Kidney (tissue), 14 donors: Measurements from ENCODE around the gene TAB2. TPM values are rescaled to one million over a fixed set of nuclear protein-coding genes. Genes with fewer than 3 reads are reported as not detected.

Source experiments
- DNase-seq, 5 donors: peaks; one replicate each; pipeline ENCODE4 v3.0.0-alpha.2; 2013 to 2020
- FAIRE-seq: peaks from 2 replicates; lab custom pipeline; 2012; peaks lifted over from hg19 to GRCh38; lab: Jason Lieb, UNC
- H3K27ac ChIP-seq, 2 donors: one replicate each; pipeline ENCODE4 v1.7.0; 2013; ENCODE audit warnings: low read depth in 2 of 2, low read length in 2 of 2, inconsistent platforms in 1 of 2
- H3K27me3 ChIP-seq: one replicate; pipeline ENCODE4 v1.7.1; 2013; ENCODE audit warnings: low read length, inconsistent platforms; ENCODE audit not compliant: control insufficient read depth, insufficient read depth
- H3K36me3 ChIP-seq, 3 donors: one replicate each; pipeline versions ENCODE4 v1.7.0 to v1.7.1; 2013; ENCODE audit warnings: low read length in 3 of 3, control low read depth in 1 of 3, inconsistent platforms in 1 of 3; ENCODE audit not compliant: insufficient read depth in 3 of 3, control insufficient read depth in 2 of 3
- H3K4me1 ChIP-seq, 3 donors: one replicate each; pipeline versions ENCODE4 v1.7.0 to v1.7.1; 2013; ENCODE audit warnings: low read length in 3 of 3, inconsistent platforms in 1 of 3, low read depth in 1 of 3; ENCODE audit not compliant: control insufficient read depth in 2 of 3, insufficient read depth in 2 of 3
- H3K4me3 ChIP-seq, 3 donors: one replicate each; pipeline versions ENCODE4 v1.7.0 to v1.8.1; 2013; ENCODE audit warnings: low read length in 3 of 3, control low read depth in 1 of 3, inconsistent platforms in 1 of 3
- H3K9ac ChIP-seq, 3 donors: one replicate each; pipeline versions ENCODE4 v1.7.0 to v1.7.1; 2013; ENCODE audit warnings: low read length in 3 of 3, control low read depth in 1 of 3, inconsistent platforms in 1 of 3
- H3K9me3 ChIP-seq, 3 donors: one replicate each; pipeline versions ENCODE4 v1.7.0 to v1.7.1; 2013; ENCODE audit warnings: low read length in 3 of 3, control low read depth in 1 of 3, inconsistent platforms in 1 of 3; ENCODE audit not compliant: control insufficient read depth in 2 of 3, insufficient read depth in 1 of 3
- intact Hi-C: fragments of 100-400 bp; cut with DNase I; formaldehyde crosslinking; loops from one replicate; pipeline ENCODE4 v1.11.1; 2022
- polyA plus RNA-seq: library from polyadenylated mRNA; stranded (reverse); fragments of 350-450 nt; fragmentation: Illumina TruSeq; extraction: RNeasy Lipid Tissue Mini Kit (QIAGEN cat#74804); gene quantifications from one replicate; pipeline ENCODE4 v1.2.3, GENCODE V29; 2014; ENCODE audit warnings: low read depth, low replicate concordance; ENCODE audit not compliant: insufficient read depth
- total RNA-seq: library from RNA; stranded (reverse); fragmentation: NEBNext Ultra II Directional; extraction: Animal tissue kit (Norgen Biotek cat#: 25700); gene quantifications from one replicate; pipeline ENCODE4 v1.2.1, GENCODE V29; 2021
- TF ChIP-seq, protein P1 (sequence below): IDR thresholded peaks from 3 replicates; pipeline ENCODE4 v1.5.1; 2012; ENCODE audit warnings: mild to moderate bottlenecking, moderate library complexity, borderline replicate concordance; ENCODE audit not compliant: insufficient read depth; ENCODE audit errors: extremely low read depth
- donor health status: control.
- donor health status: control.
- donor health status: control.
- donor health status: control.
- donor health status: control.
- donor health status: DM: yes; HTN: yes; CAD: no.
- donor health status: Normal renal cell carcinoma (clear cell type).

TAB2 gene
- total and polyA plus RNA-seq, 2 donors from 2014 or later, result 23.2 to 50.1 TPM

DNA sequence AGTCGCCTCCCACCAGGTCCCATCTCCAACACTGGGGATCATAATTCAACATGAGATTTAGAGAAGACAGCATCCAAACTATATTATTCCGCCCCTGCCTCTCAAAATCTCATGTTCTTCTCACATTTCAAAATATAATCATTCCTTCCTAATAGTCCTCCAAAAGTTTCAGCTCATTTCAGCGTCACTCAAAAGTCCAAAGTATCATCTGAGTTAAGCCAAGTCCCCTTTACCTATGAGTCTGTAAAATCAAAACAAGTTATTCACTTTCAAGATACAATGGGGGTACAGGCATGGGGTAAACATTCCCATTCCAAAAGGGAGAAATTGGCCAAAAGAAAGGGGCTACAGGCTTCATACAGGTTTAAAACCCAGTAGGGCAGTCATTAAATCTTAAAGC lies 43.0 kb downstream of the TAB2 start:
- FAIRE-seq (no peak), DNase-seq (no peak)
- no peaks in the 10 kb centered on the region for H3K9me3 ChIP-seq
- intact Hi-C loops, result no loop called here
- H3K4me3 ChIP-seq, result no peak overlapping the region
- peaks cover 0 to 2% (median 0%) of the 10 kb centered on the region in 3 donors for H3K4me1 ChIP-seq
- TF ChIP-seq, protein P1, sequence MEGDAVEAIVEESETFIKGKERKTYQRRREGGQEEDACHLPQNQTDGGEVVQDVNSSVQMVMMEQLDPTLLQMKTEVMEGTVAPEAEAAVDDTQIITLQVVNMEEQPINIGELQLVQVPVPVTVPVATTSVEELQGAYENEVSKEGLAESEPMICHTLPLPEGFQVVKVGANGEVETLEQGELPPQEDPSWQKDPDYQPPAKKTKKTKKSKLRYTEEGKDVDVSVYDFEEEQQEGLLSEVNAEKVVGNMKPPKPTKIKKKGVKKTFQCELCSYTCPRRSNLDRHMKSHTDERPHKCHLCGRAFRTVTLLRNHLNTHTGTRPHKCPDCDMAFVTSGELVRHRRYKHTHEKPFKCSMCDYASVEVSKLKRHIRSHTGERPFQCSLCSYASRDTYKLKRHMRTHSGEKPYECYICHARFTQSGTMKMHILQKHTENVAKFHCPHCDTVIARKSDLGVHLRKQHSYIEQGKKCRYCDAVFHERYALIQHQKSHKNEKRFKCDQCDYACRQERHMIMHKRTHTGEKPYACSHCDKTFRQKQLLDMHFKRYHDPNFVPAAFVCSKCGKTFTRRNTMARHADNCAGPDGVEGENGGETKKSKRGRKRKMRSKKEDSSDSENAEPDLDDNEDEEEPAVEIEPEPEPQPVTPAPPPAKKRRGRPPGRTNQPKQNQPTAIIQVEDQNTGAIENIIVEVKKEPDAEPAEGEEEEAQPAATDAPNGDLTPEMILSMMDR, result no peak
- H3K36me3 ChIP-seq, result no peaks in the 10 kb centered on the region
- H3K27me3 ChIP-seq, result no peaks in the 10 kb centered on the region
- no peak overlapping the region for H3K27ac ChIP-seq
- H3K9ac ChIP-seq, result no peak overlapping the region

GRCh38 chr6:149362289-149362688 lies 44.8 kb downstream of the TAB2 start:
- FAIRE-seq (no peak), DNase-seq (no peak)
- intact Hi-C loops, result no loop called here
- H3K4me1 ChIP-seq, result peaks cover 0 to 2% (median 0%) of the 10 kb centered on the region in 3 donors
- no peaks in the 10 kb centered on the region for H3K9me3 ChIP-seq
- H3K27ac ChIP-seq, result no peak overlapping the region
- H3K9ac ChIP-seq, result no peak overlapping the region
- H3K4me3 ChIP-seq, result no peak overlapping the region
- TF ChIP-seq, protein P1, result no peak
- no peaks in the 10 kb centered on the region for H3K36me3 ChIP-seq
- no peaks in the 10 kb centered on the region for H3K27me3 ChIP-seq

- H3K27me3 ChIP-seq, result no peaks in the 10 kb centered on the region
- no peaks in the 10 kb centered on the region for H3K9me3 ChIP-seq
- no peaks in the 10 kb centered on the region for H3K36me3 ChIP-seq
- TF ChIP-seq, protein P1, result no peak
- no peak overlapping the region for H3K27ac ChIP-seq
- DNase-seq (no peak), FAIRE-seq (no peak)
- peaks cover 0 to 2% (median 0%) of the 10 kb centered on the region in 3 donors for H3K4me1 ChIP-seq
- intact Hi-C loops, result no loop called here
- no peak overlapping the region for H3K4me3 ChIP-seq
- H3K9ac ChIP-seq, result no peak overlapping the region
Measured at GRCh38 chr6:149363154-149363553, 45.6 kb downstream of the TAB2 start.

DNA sequence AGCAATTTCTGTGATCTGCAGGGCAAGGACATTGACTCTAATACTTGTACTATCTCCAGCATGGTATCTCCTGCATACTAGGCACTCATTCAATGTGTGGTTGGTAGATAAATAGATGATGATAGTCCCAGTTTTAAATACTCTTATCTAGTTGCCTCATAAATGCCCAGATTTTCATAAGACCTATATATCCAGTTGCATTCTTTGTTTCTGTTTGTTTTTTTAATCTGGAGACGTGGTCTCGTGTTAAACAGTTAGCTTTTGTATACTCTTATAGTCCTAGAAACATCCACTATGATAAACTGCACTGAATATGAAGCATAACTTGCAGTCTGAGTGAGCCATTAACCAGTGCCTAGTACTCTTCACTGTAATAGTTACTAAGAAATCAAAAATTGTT lies 47.0 kb downstream of the TAB2 start:
- Histone ChIP-seq H3K27ac (no peak overlapping the region), H3K4me1 (peaks cover 0 to 2% (median 0%) of the 10 kb centered on the region in 3 donors), H3K36me3 (no peaks in the 10 kb centered on the region), H3K4me3 (no peak overlapping the region), H3K9ac (no peak overlapping the region), H3K27me3 (no peaks in the 10 kb centered on the region), H3K9me3 (no peaks in the 10 kb centered on the region)
- intact Hi-C loops, result no loop called here
- TF ChIP-seq, protein P1, result no peak
- DNase-seq (no peak), FAIRE-seq (no peak)
